Type B pancreatic cell (in vitro differentiated cells): ENCODE measurements around the gene MPPED1. TPM values are rescaled to one million over a fixed set of nuclear protein-coding genes. Genes with fewer than 3 reads are reported as not detected.

Experiments used
- DNase-seq: peaks from one replicate; pipeline ENCODE4 v3.0.0; 2021; ENCODE audit warnings: mixed read lengths; ENCODE audit not compliant: unreplicated experiment; ENCODE audit errors: extremely low spot score
- H3K27ac Mint-ChIP-seq: 2 replicates; pipeline ENCODE4 v1.8.0; 2021; ENCODE audit warnings: mild to moderate bottlenecking, mixed read lengths
- H3K27me3 Mint-ChIP-seq: 2 replicates; pipeline ENCODE4 v1.8.0; 2021; ENCODE audit warnings: mixed read lengths
- H3K36me3 Mint-ChIP-seq: 2 replicates; pipeline ENCODE4 v1.8.0; 2021; ENCODE audit warnings: mixed read lengths
- H3K4me1 Mint-ChIP-seq: one replicate; pipeline ENCODE4 v1.8.0; 2021; ENCODE audit warnings: mixed read lengths; ENCODE audit not compliant: unreplicated experiment
- H3K4me3 Mint-ChIP-seq: 2 replicates; pipeline ENCODE4 v1.8.0; 2021; ENCODE audit warnings: mild to moderate bottlenecking, mixed read lengths
- H3K9me3 Mint-ChIP-seq: 2 replicates; pipeline ENCODE4 v1.8.0; 2021; ENCODE audit warnings: mixed read lengths
- total RNA-seq: library from RNA; stranded (reverse); gene quantifications from 2 replicates; pipeline ENCODE4 v1.2.1, GENCODE V29; 2021; ENCODE audit warnings: low replicate concordance
- TF ChIP-seq, protein P1 (sequence below): fragments of 200-600 bp; sonication (generic); conservative IDR thresholded peaks from 2 replicates; pipeline ENCODE4 v1.5.0; 2021; ENCODE audit warnings: antibody characterized with exemption, mild to moderate bottlenecking

Gene MPPED1
- total RNA-seq, 1 donor from 2014 or later: 1.2 TPM

DNA sequence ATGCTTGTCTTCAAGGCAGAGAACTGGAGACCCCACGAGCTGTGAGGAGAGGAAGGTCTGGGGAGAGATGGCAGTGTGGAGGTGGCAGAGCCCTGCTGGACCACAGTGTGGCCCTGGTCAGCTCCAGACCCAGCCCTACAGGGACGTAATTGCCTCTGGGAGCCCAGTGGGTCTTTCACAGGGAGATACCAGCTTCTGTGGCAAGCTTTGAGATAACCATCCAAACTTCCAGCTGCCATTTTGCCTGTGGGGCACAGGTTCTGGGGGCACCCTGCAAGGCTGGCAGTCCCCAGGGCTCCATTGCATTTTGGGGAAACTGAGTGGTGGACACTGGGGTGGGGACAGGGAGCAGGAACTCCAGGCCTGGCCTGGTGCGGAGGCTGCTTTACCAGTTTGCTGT, 10.2 kb upstream of the MPPED1 start:
- H3K4me1 Mint-ChIP-seq: peaks cover under 1% of the 10 kb centered on the region
- DNase-seq: no peak
- no peaks in the 10 kb centered on the region for H3K36me3 Mint-ChIP-seq
- H3K4me3 Mint-ChIP-seq: no peak overlapping the region
- H3K27ac Mint-ChIP-seq: no peak overlapping the region
- no peaks in the 10 kb centered on the region for H3K9me3 Mint-ChIP-seq
- peaks cover 14% of the 10 kb centered on the region for H3K27me3 Mint-ChIP-seq
- TF ChIP-seq, protein P1, sequence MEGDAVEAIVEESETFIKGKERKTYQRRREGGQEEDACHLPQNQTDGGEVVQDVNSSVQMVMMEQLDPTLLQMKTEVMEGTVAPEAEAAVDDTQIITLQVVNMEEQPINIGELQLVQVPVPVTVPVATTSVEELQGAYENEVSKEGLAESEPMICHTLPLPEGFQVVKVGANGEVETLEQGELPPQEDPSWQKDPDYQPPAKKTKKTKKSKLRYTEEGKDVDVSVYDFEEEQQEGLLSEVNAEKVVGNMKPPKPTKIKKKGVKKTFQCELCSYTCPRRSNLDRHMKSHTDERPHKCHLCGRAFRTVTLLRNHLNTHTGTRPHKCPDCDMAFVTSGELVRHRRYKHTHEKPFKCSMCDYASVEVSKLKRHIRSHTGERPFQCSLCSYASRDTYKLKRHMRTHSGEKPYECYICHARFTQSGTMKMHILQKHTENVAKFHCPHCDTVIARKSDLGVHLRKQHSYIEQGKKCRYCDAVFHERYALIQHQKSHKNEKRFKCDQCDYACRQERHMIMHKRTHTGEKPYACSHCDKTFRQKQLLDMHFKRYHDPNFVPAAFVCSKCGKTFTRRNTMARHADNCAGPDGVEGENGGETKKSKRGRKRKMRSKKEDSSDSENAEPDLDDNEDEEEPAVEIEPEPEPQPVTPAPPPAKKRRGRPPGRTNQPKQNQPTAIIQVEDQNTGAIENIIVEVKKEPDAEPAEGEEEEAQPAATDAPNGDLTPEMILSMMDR: no peak

DNA sequence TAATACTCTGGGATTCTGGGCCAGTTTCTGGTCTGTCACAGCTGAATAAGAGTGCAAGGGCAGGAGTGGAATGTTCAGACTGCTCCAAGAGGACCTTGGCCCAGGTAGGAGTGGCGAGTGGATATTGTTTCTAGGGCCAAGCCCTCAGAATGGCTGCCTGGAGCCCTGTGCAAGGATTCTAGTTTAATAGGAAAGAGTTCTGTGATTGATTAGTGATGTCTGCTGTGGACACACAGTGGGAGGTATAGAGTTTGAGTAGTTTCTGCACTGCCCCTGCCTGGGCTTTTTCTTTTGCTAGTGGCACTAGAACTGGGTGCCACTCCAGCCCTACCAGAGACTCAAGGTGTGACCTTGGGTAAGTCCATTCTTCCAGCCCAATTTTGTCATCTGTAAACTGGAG, 9.7 kb upstream of the MPPED1 start:
- Mint-ChIP-seq H3K27me3 (peaks cover 15% of the 10 kb centered on the region), H3K9me3 (no peaks in the 10 kb centered on the region), H3K4me1 (no peaks in the 10 kb centered on the region), H3K4me3 (no peak overlapping the region), H3K27ac (no peak overlapping the region), H3K36me3 (no peaks in the 10 kb centered on the region)
- no peak for DNase-seq
- TF ChIP-seq, protein P1: no peak

DNA sequence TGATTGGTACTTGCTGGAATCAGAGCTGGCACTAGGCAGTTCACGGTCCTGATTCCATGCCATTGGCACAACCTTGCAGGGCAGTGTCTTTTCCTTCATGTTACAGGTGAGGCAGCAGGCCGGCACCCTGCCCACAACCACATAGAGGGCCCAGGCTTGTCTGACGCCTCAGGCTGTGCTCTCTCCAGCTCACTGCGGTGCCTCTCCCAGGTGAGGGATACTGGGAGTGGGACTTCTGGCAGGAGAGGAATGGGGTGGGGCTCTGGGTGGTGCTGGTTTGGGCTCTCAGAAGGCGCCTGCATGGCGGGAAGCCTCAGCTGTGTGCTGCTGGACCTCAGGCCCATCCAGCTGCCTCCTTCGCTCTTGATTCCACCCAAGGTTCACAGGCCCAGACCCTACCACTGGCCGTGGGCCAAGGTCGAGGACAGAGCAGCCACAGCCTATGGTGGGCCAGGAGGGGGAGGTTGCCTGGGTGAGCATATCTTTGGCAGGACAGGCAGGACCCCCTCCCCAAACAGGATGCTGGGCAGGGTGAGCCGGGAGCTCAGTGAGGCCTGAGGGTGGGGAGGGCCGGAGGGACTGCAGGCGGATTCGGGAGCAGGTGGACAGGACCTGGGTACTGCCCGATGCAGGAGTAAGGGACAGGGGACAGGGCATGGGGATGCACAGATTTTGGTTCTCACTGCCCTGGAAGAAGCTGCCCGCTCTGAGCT, 7.0 kb upstream of the MPPED1 start:
- H3K27me3 Mint-ChIP-seq: peaks cover 21% of the 10 kb centered on the region
- H3K27ac Mint-ChIP-seq: peak overlapping the region; percentile 47
- DNase-seq: no peak
- H3K36me3 Mint-ChIP-seq: no peaks in the 10 kb centered on the region
- H3K4me1 Mint-ChIP-seq: no peaks in the 10 kb centered on the region
- no peaks in the 10 kb centered on the region for H3K9me3 Mint-ChIP-seq
- no peak overlapping the region for H3K4me3 Mint-ChIP-seq
- TF ChIP-seq, protein P1: no peak

DNA sequence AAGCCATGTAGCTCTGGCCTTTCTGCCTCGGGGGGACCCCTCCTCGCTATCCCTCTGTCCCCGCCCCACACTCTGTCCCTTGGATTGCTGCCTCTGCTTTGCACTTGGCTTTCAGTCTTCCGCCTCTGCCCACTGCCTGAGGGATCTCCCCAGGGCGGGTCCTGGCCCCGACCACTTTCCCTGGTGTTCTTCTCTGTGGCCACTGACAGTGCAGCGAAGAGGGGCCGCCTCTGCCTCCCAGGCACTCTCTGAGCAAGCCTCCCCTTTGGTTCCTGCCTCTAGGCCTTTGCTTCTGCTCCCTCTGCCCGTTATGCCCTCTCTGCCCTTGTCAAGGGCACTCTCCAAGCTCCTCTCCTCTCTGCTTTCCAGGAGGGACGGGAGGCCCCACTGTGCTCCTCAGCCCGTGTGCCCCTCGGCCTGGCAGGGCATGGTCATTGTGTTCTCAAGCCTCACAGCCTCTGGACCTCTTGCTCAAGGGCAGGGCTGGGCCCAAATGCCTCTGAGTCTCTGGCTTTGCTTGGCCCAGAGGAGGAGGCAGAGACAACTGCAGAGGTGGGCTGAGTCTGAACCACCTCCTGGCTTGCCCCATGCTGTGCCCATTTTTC, 5.5 kb upstream of the MPPED1 start:
- Mint-ChIP-seq H3K27me3 (peaks cover 35% of the 10 kb centered on the region), H3K27ac (no peak overlapping the region), H3K4me3 (no peak overlapping the region), H3K4me1 (no peaks in the 10 kb centered on the region), H3K36me3 (no peaks in the 10 kb centered on the region), H3K9me3 (no peaks in the 10 kb centered on the region)
- TF ChIP-seq, protein P1: no peak
- DNase-seq: no peak

DNA sequence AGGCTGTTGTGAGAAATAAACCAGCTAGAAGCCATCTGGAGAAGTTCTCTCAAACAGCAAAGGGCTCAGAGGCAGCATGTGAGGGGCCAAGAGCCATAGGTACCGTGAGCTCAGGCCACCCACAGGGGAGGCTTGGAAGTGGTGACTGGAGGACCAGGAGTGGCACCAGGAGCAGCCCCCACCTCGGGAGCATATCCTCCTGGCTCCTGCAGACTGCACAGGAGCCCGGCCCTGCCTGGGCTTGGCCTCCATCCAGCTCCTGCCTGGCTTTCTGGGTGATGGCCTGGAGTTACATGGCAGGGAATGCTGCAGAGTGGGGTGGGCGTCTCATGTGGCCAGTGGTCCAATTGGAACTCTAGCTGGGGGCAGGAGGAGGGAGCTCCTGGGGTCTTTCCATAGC, 4.2 kb upstream of the MPPED1 start:
- no peaks in the 10 kb centered on the region for H3K9me3 Mint-ChIP-seq
- no peak overlapping the region for H3K4me3 Mint-ChIP-seq
- H3K27me3 Mint-ChIP-seq: peaks cover 38% of the 10 kb centered on the region
- DNase-seq: no peak
- H3K36me3 Mint-ChIP-seq: no peaks in the 10 kb centered on the region
- peaks cover 2% of the 10 kb centered on the region for H3K4me1 Mint-ChIP-seq
- H3K27ac Mint-ChIP-seq: no peak overlapping the region
- TF ChIP-seq, protein P1: no peak
